DND-41 (cell line): ENCODE measurements around the gene SECISBP2.

Experiments
- ATAC-seq: fragments of 200-7000 bp; cut with Tn5 transposase; 3 replicates; pipeline ENCODE4 v1.9.1; 2021; ENCODE audit warnings: low read depth; ENCODE audit not compliant: insufficient read depth
- DNase-seq: peaks from one replicate; pipeline ENCODE4 v3.0.0-alpha.2; 2020
- H2AFZ ChIP-seq: 2 replicates; pipeline ENCODE4 v1.6.0; 2012; ENCODE audit warnings: low read depth, low read length
- H3K27ac ChIP-seq: 2 replicates; pipeline ENCODE4 v1.5.1; 2012; ENCODE audit warnings: low read length, inconsistent platforms
- H3K27me3 ChIP-seq: fragments of 200-600 bp; sonication (generic); 2 replicates; pipeline ENCODE4 v1.6.0; 2012; ENCODE audit warnings: low read length, mild to moderate bottlenecking, inconsistent platforms; ENCODE audit not compliant: insufficient read depth, poor library complexity
- H3K36me3 ChIP-seq: 2 replicates; pipeline ENCODE4 v1.5.1; 2012; ENCODE audit warnings: low read length, inconsistent platforms; ENCODE audit not compliant: insufficient read depth
- H3K4me1 ChIP-seq: 2 replicates; pipeline ENCODE4 v1.5.1; 2012; ENCODE audit warnings: mild to moderate bottlenecking, low read length; ENCODE audit not compliant: insufficient read depth
- H3K4me2 ChIP-seq: 2 replicates; pipeline ENCODE4 v1.6.0; 2012; ENCODE audit warnings: mild to moderate bottlenecking, moderate library complexity, low read length, inconsistent platforms; ENCODE audit not compliant: insufficient read depth
- H3K4me3 ChIP-seq, 2 experiments: fragments of 200-600 bp in 1 of 2; shearing (Covaris generic) in 1 of 2; 2 replicates each; pipeline ENCODE4 v1.5.1; 2012 to 2016; ENCODE audit warnings: inconsistent platforms in 2 of 2, low read length in 2 of 2, mild to moderate bottlenecking in 2 of 2, low read depth in 1 of 2, moderate library complexity in 1 of 2
- H3K79me2 ChIP-seq: 2 replicates; pipeline ENCODE4 v1.6.0; 2012; ENCODE audit warnings: low read length, inconsistent platforms; ENCODE audit not compliant: insufficient read depth
- H3K9ac ChIP-seq: 2 replicates; pipeline ENCODE4 v1.6.0; 2012; ENCODE audit warnings: low read depth, mild to moderate bottlenecking, inconsistent platforms, low read length, moderate library complexity
- H3K9me3 ChIP-seq: 2 replicates; pipeline ENCODE4 v1.5.1; 2012; ENCODE audit warnings: low read length, moderate library complexity, mild to moderate bottlenecking, inconsistent platforms; ENCODE audit not compliant: insufficient read depth, severe bottlenecking
- H4K20me1 ChIP-seq: 2 replicates; pipeline ENCODE4 v1.6.0; 2012; ENCODE audit warnings: low read length; ENCODE audit not compliant: insufficient read depth
- CTCF ChIP-seq: IDR thresholded peaks from 2 replicates; pipeline ENCODE4 v1.5.1; 2012; ENCODE audit warnings: borderline replicate concordance, low read length, moderate library complexity, mild to moderate bottlenecking; ENCODE audit not compliant: poor library complexity, severe bottlenecking; ENCODE audit errors: extremely low read depth
- EZH2 ChIP-seq: IDR thresholded peaks from 3 replicates; pipeline ENCODE4 v1.6.1; 2012; ENCODE audit warnings: borderline replicate concordance, low read depth, mild to moderate bottlenecking, moderate library complexity, low read length, inconsistent platforms; ENCODE audit not compliant: severe bottlenecking

SECISBP2 gene

GRCh38 chr9:89388084-89388867, 70.0 kb downstream of the SECISBP2 start:
- H3K4me3 ChIP-seq: no peak overlapping the region
- no peak for DNase-seq
- no peaks in the 10 kb centered on the region for H3K9me3 ChIP-seq
- peaks cover 23% of the 10 kb centered on the region for H4K20me1 ChIP-seq
- H3K36me3 ChIP-seq: peaks cover 99% of the 10 kb centered on the region
- no peak overlapping the region for H2AFZ ChIP-seq
- H3K9ac ChIP-seq: no peak overlapping the region
- no peaks in the 10 kb centered on the region for H3K79me2 ChIP-seq
- H3K27me3 ChIP-seq: no peaks in the 10 kb centered on the region
- H3K4me1 ChIP-seq: no peaks in the 10 kb centered on the region
- no peak overlapping the region for H3K27ac ChIP-seq
- ATAC-seq: no peak
- H3K4me2 ChIP-seq: no peak overlapping the region
- no peak for TF ChIP-seq CTCF
- no peak for TF ChIP-seq EZH2

GRCh38 chr9:89388868-89389177, 70.5 kb downstream of the SECISBP2 start:
- Histone ChIP-seq H3K27me3 (no peaks in the 10 kb centered on the region), H3K27ac (no peak overlapping the region), H3K9me3 (no peaks in the 10 kb centered on the region), H3K4me1 (no peaks in the 10 kb centered on the region), H3K4me3 (no peak overlapping the region), H3K4me2 (no peak overlapping the region), H2AFZ (no peak overlapping the region), H3K36me3 (peaks cover 99% of the 10 kb centered on the region), H4K20me1 (peaks cover 18% of the 10 kb centered on the region), H3K79me2 (no peaks in the 10 kb centered on the region), H3K9ac (no peak overlapping the region)
- DNase-seq (no peak), ATAC-seq (no peak)
- TF ChIP-seq EZH2: no peak
- TF ChIP-seq CTCF: no peak

- Histone ChIP-seq H3K27me3 (no peaks in the 10 kb centered on the region), H3K9ac (no peak overlapping the region), H3K4me2 (no peak overlapping the region), H3K27ac (no peak overlapping the region), H3K79me2 (no peaks in the 10 kb centered on the region), H4K20me1 (peaks cover 22% of the 10 kb centered on the region), H3K36me3 (peaks cover 98% of the 10 kb centered on the region), H3K4me1 (no peaks in the 10 kb centered on the region), H2AFZ (no peak overlapping the region), H3K4me3 (no peak overlapping the region), H3K9me3 (no peaks in the 10 kb centered on the region)
- TF ChIP-seq EZH2: no peak
- TF ChIP-seq CTCF: no peak
- DNase-seq (no peak), ATAC-seq (no peak; the same call in 2 of the 3 replicates)
These were observed 71.8 kb downstream of the SECISBP2 start for GRCh38 chr9:89390068-89390555.
